H9 (cell line): ENCODE measurements around the gene ACBD6. TPM values are rescaled to one million over a fixed set of nuclear protein-coding genes. Genes with fewer than 3 reads are reported as not detected.

ENCODE experiments used
- DNase-seq: peaks from one replicate; pipeline ENCODE4 v3.0.0-alpha.2; 2017
- H2AFZ ChIP-seq: one replicate; pipeline ENCODE4 v1.6.1; 2013; ENCODE audit warnings: mild to moderate bottlenecking, low read length, control low read depth, moderate library complexity
- H2AK5ac ChIP-seq: 2 replicates; pipeline ENCODE4 v1.6.1; 2013; ENCODE audit warnings: low read length, control low read depth, mixed read lengths; ENCODE audit not compliant: insufficient read length
- H2BK120ac ChIP-seq: one replicate; pipeline ENCODE4 v1.6.1; 2013; ENCODE audit warnings: low read depth, mild to moderate bottlenecking, low read length, control low read depth, inconsistent platforms; ENCODE audit not compliant: poor library complexity, severe bottlenecking
- H2BK12ac ChIP-seq: 2 replicates; pipeline ENCODE4 v1.6.1; 2013; ENCODE audit warnings: low read length, control low read depth, mixed read lengths, low read depth; ENCODE audit not compliant: insufficient read length
- H2BK15ac ChIP-seq: 2 replicates; pipeline ENCODE4 v1.6.1; 2013; ENCODE audit warnings: low read depth, low read length, control low read depth
- H2BK20ac ChIP-seq: one replicate; pipeline ENCODE4 v1.6.1; 2013; ENCODE audit warnings: low read depth, mild to moderate bottlenecking, low read length, control low read depth, inconsistent platforms; ENCODE audit not compliant: poor library complexity, severe bottlenecking
- H2BK5ac ChIP-seq: 2 replicates; pipeline ENCODE4 v1.6.1; 2013; ENCODE audit warnings: low read length, control low read depth, mixed read lengths; ENCODE audit not compliant: insufficient read length
- H3K14ac ChIP-seq: 2 replicates; pipeline ENCODE4 v1.6.1; 2013; ENCODE audit warnings: low read length, control low read depth; ENCODE audit not compliant: insufficient read depth
- H3K18ac ChIP-seq: 2 replicates; pipeline ENCODE4 v1.6.1; 2013; ENCODE audit warnings: low read depth, mild to moderate bottlenecking, mixed read lengths, low read length, control low read depth; ENCODE audit not compliant: insufficient read length
- H3K23ac ChIP-seq: 2 replicates; pipeline ENCODE4 v1.6.1; 2013; ENCODE audit warnings: low read length, control low read depth, mixed read lengths, low read depth; ENCODE audit not compliant: insufficient read length
- H3K23me2 ChIP-seq: 2 replicates; pipeline ENCODE4 v1.6.1; 2013; ENCODE audit warnings: low read depth, mild to moderate bottlenecking, mixed read lengths, low read length, control low read depth; ENCODE audit not compliant: insufficient read length, poor library complexity, severe bottlenecking
- H3K27ac ChIP-seq: 2 replicates; pipeline ENCODE4 v1.5.1; 2013; ENCODE audit warnings: low read length, control low read depth, mixed read lengths, low read depth; ENCODE audit not compliant: insufficient read length
- H3K27me3 ChIP-seq: 2 replicates; pipeline ENCODE4 v1.6.1; 2013; ENCODE audit warnings: low read length, control low read depth, inconsistent platforms; ENCODE audit not compliant: insufficient read depth
- H3K4ac ChIP-seq: 2 replicates; pipeline ENCODE4 v1.6.1; 2013; ENCODE audit warnings: low read depth, mild to moderate bottlenecking, control low read depth, inconsistent platforms, low read length, moderate library complexity
- H3K4me1 ChIP-seq: 2 replicates; pipeline ENCODE4 v1.6.1; 2013; ENCODE audit warnings: low read length, control low read depth, inconsistent platforms; ENCODE audit not compliant: insufficient read depth
- H3K4me2 ChIP-seq: 2 replicates; pipeline ENCODE4 v1.6.1; 2013; ENCODE audit warnings: low read length, control low read depth, mixed read lengths; ENCODE audit not compliant: insufficient read length, insufficient read depth
- H3K56ac ChIP-seq: 2 replicates; pipeline ENCODE4 v1.6.1; 2013; ENCODE audit warnings: low read depth, mild to moderate bottlenecking, mixed read lengths, low read length, control low read depth; ENCODE audit not compliant: insufficient read length
- H3K79me1 ChIP-seq: 2 replicates; pipeline ENCODE4 v1.6.1; 2013; ENCODE audit warnings: low read depth, mild to moderate bottlenecking, moderate library complexity, low read length, control low read depth, inconsistent platforms; ENCODE audit not compliant: insufficient read depth, poor library complexity, severe bottlenecking
- H3K79me2 ChIP-seq: 2 replicates; pipeline ENCODE4 v1.6.1; 2013; ENCODE audit warnings: low read length, control low read depth, inconsistent platforms; ENCODE audit not compliant: insufficient read depth
- H3K9ac ChIP-seq: 2 replicates; pipeline ENCODE4 v1.6.1; 2013; ENCODE audit warnings: low read length, control low read depth, mixed read lengths; ENCODE audit not compliant: insufficient read length; ENCODE audit errors: extremely low read depth
- H3K9me3 ChIP-seq: one replicate; pipeline ENCODE4 v1.6.1; 2013; ENCODE audit warnings: low read depth, low read length, inconsistent platforms; ENCODE audit not compliant: control insufficient read depth
- H3T11ph ChIP-seq: one replicate; pipeline ENCODE4 v1.6.1; 2013; ENCODE audit warnings: mild to moderate bottlenecking, low read length, control low read depth, inconsistent platforms
- H4K20me1 ChIP-seq: one replicate; pipeline ENCODE4 v1.6.1; 2013; ENCODE audit not compliant: control insufficient read depth, insufficient read length, insufficient read depth
- H4K5ac ChIP-seq: 2 replicates; pipeline ENCODE4 v1.6.1; 2013; ENCODE audit warnings: low read depth, mild to moderate bottlenecking, mixed read lengths, low read length, control low read depth; ENCODE audit not compliant: insufficient read length
- H4K8ac ChIP-seq: replicated peaks from 2 replicates; pipeline ENCODE4 v1.6.1; 2013; ENCODE audit warnings: low read length, control low read depth, mixed read lengths, low read depth; ENCODE audit not compliant: insufficient read length
- H4K91ac ChIP-seq: 2 replicates; pipeline ENCODE4 v1.6.1; 2013; ENCODE audit warnings: low read depth, mild to moderate bottlenecking, moderate library complexity, mixed read lengths, low read length, control low read depth; ENCODE audit not compliant: insufficient read length
- H3K27ac Mint-ChIP-seq, 3 experiments: 2 replicates in 2 of 3; 3 replicates in 1 of 3; pipeline ENCODE4 v1.8.0; 2020 to 2021; ENCODE audit warnings: mixed read lengths in 3 of 3, mild to moderate bottlenecking in 1 of 3, moderate library complexity in 1 of 3
- H3K27me3 Mint-ChIP-seq: 2 replicates; pipeline ENCODE4 v1.8.0; 2021; ENCODE audit warnings: low read depth, mild to moderate bottlenecking, moderate library complexity, mixed read lengths
- H3K36me3 Mint-ChIP-seq, 3 experiments: 2 replicates in 2 of 3; 3 replicates in 1 of 3; pipeline ENCODE4 v1.8.0; 2020 to 2021; ENCODE audit warnings: low read depth in 3 of 3, mixed read lengths in 3 of 3; ENCODE audit not compliant: insufficient read depth in 1 of 3
- H3K4me1 Mint-ChIP-seq, 2 experiments: 2 replicates each; pipeline ENCODE4 v1.8.0; 2020; ENCODE audit warnings: mixed read lengths in 2 of 2
- H3K4me3 Mint-ChIP-seq, 2 experiments: 2 replicates in 1 of 2; 3 replicates in 1 of 2; pipeline ENCODE4 v1.8.0; 2020 to 2021; ENCODE audit warnings: mild to moderate bottlenecking in 2 of 2, mixed read lengths in 2 of 2, moderate library complexity in 1 of 2
- H3K9me3 Mint-ChIP-seq, 2 experiments: 2 replicates in 1 of 2; 3 replicates in 1 of 2; pipeline ENCODE4 v1.8.0; 2020; ENCODE audit warnings: mild to moderate bottlenecking in 2 of 2, mixed read lengths in 2 of 2, moderate library complexity in 1 of 2
- CTCF ChIP-seq: fragments of 200-600 bp; sonication (generic); conservative IDR thresholded peaks from 3 replicates; pipeline ENCODE4 v1.8.0; 2021; ENCODE audit warnings: antibody characterized with exemption, mild to moderate bottlenecking
- WGBS: extraction: QIAGEN DNeasy Blood & Tissue Kit; methylation state at CpG from one replicate; pipeline ENCODE4 v1.1.7; 2013; ENCODE audit warnings: missing lambda C conversion rate, low lambda C conversion rate, mixed read lengths; ENCODE audit not compliant: insufficient read length; ENCODE audit errors: extremely low coverage; 5-methylcytosine and 5-hydroxymethylcytosine counted together
- total RNA-seq: library from RNA; stranded (reverse); gene quantifications from 2 replicates; pipeline ENCODE4 v1.2.1, GENCODE V29; 2021

The ACBD6 gene
- total RNA-seq, 1 experiment from 2014 or later = 51.4 TPM

GRCh38 chr1:180372728-180373127 lies 129.6 kb downstream of the ACBD6 start:
- no peaks in the 10 kb centered on the region for H3K23me2 ChIP-seq

More at GRCh38 chr1:180372728-180373127, 129.6 kb downstream of the ACBD6 start:
- Histone ChIP-seq H2AFZ (no peak overlapping the region), H2BK20ac (no peak overlapping the region), H3K4me2 (no peak overlapping the region), H3K79me2 (no peaks in the 10 kb centered on the region; the same call in 1 of the 2 replicates), H3K4me1 (no peaks in the 10 kb centered on the region), H3K27me3 (no peaks in the 10 kb centered on the region), H3K23ac (no peak overlapping the region), H2BK12ac (no peak overlapping the region), H4K5ac (no peak overlapping the region), H3K9me3 (no peaks in the 10 kb centered on the region), H2BK120ac (no peak overlapping the region), H2BK15ac (no peak overlapping the region), H3K18ac (no peak overlapping the region), H3K56ac (no peak overlapping the region), H3K4ac (no peak overlapping the region), H3K14ac (no peak overlapping the region), H3K27ac (no peak overlapping the region), H3T11ph (no peak overlapping the region), H2BK5ac (no peak overlapping the region), H4K8ac (no peak overlapping the region), H2AK5ac (no peak overlapping the region), H4K20me1 (no peaks in the 10 kb centered on the region), H3K9ac (no peak overlapping the region), H3K79me1 (peaks cover 3% of the 10 kb centered on the region), H4K91ac (no peak overlapping the region)
- DNase-seq = no peak
- no peak overlapping the region for H3K27ac Mint-ChIP-seq
- no peak for TF ChIP-seq CTCF
- peaks cover 10 to 20% of the 10 kb centered on the region in 2 experiments for H3K4me1 Mint-ChIP-seq
- H3K9me3 Mint-ChIP-seq = no peaks in the 10 kb centered on the region; a peak in 1 of 5 replicates
- H3K36me3 Mint-ChIP-seq = peaks cover 0 to 12% (median 6%) of the 10 kb centered on the region in 3 experiments; a peak in 4 of 7 replicates
- no CpG with 5 or more reads among the region's 4 CpGs for WGBS
- H3K27me3 Mint-ChIP-seq = no peaks in the 10 kb centered on the region
- no peak overlapping the region for H3K4me3 Mint-ChIP-seq
